GM19438 (cell line): ENCODE measurements around the gene AGFG1.
"Not testable (repeated sequence)": the region's sequence is repeated elsewhere in the genome, so short reads cannot be mapped to it uniquely, and the experiment has no call there.

Experiments
- ATAC-seq: cut with Tn5 transposase; IDR thresholded peaks from one replicate; pipeline ENCODE4 v1.9.1; 2021; ENCODE audit warnings: low read depth; ENCODE audit not compliant: unreplicated experiment

AGFG1 gene

DNA sequence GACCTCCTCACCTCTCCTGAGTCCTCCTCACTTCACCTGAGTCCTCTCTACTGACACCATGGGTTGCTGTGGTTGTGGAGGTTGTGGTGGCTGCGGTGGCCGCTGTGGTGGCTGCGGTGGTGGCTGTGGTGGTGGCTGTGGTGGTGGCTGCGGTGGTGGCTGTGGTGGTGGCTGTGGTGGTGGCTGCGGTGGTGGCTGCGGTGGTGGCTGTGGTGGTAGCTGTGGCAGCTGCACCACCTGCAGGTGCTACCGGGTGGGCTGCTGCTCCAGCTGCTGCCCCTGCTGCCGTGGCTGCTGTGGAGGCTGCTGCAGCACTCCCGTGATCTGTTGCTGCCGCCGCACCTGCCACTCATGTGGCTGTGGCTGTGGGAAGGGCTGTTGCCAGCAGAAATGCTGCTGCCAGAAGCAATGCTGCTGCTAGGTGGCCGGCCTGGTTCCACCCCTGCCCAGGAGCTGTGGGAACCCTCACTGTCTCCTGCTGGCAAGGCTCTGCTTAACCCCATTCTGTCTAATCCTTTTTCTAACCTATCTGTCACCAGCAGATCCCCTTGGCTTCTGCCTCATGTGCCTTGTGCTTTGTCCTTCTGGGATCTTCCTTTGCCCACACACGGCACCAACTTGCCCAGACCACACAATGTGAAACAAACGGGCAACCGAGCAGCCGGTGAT, 127.0 kb downstream of the AGFG1 start, which contains the start of gene SCYGR2:
TSS of gene SCYGR2 (plus strand) at position 59 of the 669 bp plus-strand sequence. CDS start at position 59, 0 bp downstream.
- ATAC-seq: not testable (repeated sequence)

DNA sequence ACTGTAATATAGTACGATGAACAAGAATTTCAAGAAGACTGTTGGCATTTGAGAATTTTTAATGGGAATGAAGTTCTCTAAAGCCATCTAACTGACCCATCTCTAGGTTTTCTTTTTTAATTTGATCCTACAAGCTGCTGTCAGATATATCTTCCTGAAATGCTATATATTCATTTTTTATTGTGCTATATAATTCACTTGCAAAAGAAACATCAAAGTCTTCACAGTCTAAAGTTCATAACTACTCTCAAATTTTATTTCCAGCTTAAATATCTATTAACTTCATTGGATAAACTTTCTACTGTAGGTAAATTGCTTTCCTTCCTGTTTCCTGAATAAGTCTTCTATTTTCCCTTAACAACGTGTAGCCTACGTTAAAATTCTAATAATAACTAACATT, 130.4 kb downstream of the AGFG1 start:
- no peak for ATAC-seq

DNA sequence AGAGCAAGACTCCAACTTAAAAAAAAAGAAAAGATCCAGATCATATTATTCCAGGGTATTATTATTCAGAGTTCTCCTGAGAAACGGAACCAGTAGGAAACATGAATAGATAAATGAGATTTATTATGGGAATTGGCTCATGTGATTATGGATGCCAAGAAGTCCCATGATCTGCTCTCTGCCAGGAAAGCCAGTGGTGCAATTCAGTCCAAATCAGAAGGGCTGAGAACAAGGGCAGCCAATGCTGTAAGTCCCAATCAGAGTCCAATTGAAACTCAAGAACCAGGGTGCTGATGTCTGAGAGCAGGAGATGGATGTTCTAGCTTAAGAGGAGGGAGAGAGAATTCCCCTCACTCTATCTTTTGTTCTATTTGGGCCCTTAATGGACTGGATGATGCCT, 134.5 kb downstream of the AGFG1 start:
- ATAC-seq: no peak

DNA sequence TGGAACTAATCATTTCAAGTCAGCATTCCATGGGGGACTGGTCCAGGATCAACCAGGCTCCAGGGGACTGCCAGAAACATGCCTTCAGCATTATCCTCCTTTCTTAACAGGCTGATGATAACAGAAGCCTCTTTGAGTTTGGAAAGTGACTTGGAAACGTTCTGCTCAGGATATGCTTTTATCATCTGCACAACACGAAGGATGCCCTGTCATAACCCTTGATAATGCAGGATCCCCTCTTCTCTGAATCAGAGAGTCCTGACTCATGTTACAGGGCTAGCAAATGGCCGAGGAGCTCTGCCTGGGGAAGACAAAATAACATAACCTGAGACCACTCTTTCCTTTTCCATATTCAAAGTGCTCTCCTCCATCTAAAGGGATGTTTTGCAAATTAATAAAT, 136.0 kb downstream of the AGFG1 start:
- ATAC-seq: no peak

DNA sequence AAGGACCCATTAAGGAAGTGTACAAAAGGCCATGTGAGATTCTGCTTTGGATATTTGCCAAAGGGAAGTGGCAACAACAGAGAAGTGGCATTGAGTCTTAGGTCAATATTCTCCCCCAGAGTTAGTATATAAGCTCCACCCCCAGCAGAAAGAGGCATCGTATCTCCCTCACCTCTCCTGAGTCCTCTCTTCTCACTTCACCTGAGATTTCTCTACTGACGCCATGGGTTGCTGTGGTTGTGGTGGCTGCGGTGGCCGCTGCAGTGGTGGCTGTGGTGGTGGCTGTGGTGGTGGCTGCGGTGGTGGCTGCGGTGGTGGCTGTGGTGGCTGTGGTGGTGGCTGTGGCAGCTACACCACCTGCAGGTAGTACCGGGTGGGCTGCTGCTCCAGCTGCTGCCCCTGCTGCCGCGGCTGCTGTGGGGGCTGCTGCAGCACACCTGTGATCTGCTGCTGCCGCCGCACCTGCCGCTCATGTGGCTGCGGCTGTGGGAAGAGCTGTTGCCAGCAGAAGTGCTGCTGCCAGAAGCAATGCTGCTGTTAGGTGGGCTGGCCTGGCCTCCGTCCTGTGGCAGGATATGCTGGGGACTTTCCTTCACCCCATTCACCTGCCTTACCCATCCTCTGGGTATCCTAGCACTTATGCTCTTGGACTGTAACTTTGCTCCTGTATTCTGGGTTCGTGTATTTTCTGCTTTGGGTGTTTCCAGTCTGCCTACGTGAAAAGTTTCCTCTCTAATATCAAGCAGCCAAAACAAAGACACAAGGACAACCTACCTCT, 136.8 kb downstream of the AGFG1 start:
- ATAC-seq: peak; percentile 69

DNA sequence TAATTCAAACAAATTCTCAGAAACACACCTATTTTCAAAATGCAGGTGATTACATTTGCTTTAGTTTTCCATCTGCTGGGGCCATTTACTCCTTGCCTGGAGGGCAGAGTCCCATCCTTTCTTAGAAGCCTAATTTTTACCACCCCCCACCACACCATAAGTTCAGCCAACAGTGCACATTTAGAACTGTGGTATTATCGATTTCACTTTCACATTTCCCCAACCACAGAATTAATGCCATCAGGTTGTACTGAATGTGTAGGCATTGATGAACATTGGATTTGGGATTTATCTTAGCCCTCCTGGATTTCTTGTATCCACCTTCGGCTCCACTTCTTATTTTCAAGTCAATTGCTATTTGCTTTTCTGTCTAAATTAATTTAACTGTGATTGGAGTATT, 138.2 kb downstream of the AGFG1 start:
- no peak for ATAC-seq
